H1 (cell line): ENCODE data around the gene RADIL. TPM values are rescaled to one million over a fixed set of nuclear protein-coding genes. Genes with fewer than 3 reads are reported as not detected.

Source experiments
- CTCF ChIA-PET: fragments of 300-600 bp; sonication (Branson Sonifier 250); formaldehyde crosslinking; loops from one replicate; lab custom pipeline; 2021; ENCODE audit not compliant: partially characterized antibody; lab: Charles Lee
- POLR2A ChIA-PET: fragments of 300-600 bp; sonication (Branson Sonifier 250); formaldehyde crosslinking; loops from one replicate; lab custom pipeline; 2021; ENCODE audit warnings: inconsistent platforms; ENCODE audit not compliant: partially characterized antibody; lab: Charles Lee
- DNase-seq, 2 experiments: peaks; one replicate each; pipeline versions ENCODE4 v3.0.0 to v3.0.0-alpha.2; 2010 to 2022; ENCODE audit warnings: low spot score in 2 of 2, low read depth in 1 of 2, mixed read lengths in 1 of 2
- FAIRE-seq: peaks from 2 replicates; lab custom pipeline; 2011; peaks lifted over from hg19 to GRCh38; lab: Jason Lieb, UNC
- H2AFZ ChIP-seq: 2 replicates; pipeline ENCODE4 v1.8.1; 2012; ENCODE audit warnings: low read length, inconsistent platforms
- H2AK5ac ChIP-seq: 2 replicates; pipeline ENCODE4 v1.6.1; 2013; ENCODE audit warnings: low read depth, low read length
- H2BK120ac ChIP-seq: replicated peaks from 2 replicates; pipeline ENCODE3; 2013; ENCODE audit warnings: low read depth, low read length, inconsistent platforms
- H2BK12ac ChIP-seq: 2 replicates; pipeline ENCODE4 v1.6.1; 2013; ENCODE audit warnings: low read depth, low read length
- H2BK15ac ChIP-seq: 2 replicates; pipeline ENCODE4 v1.6.1; 2013; ENCODE audit warnings: low read length
- H2BK20ac ChIP-seq: 2 replicates; pipeline ENCODE4 v1.6.1; 2013; ENCODE audit warnings: low read length
- H2BK5ac ChIP-seq: 2 replicates; pipeline ENCODE4 v1.6.1; 2013; ENCODE audit warnings: low read depth, low read length
- H3K14ac ChIP-seq: 2 replicates; pipeline ENCODE4 v1.6.1; 2013; ENCODE audit warnings: inconsistent platforms; ENCODE audit not compliant: insufficient read length
- H3K18ac ChIP-seq: 2 replicates; pipeline ENCODE4 v1.6.1; 2013; ENCODE audit warnings: low read length; ENCODE audit errors: extremely low read depth
- H3K23ac ChIP-seq: 2 replicates; pipeline ENCODE4 v1.6.1; 2013; ENCODE audit warnings: inconsistent platforms; ENCODE audit not compliant: insufficient read length
- H3K23me2 ChIP-seq: 2 replicates; pipeline ENCODE4 v1.6.1; 2013; ENCODE audit warnings: low read depth, low read length
- H3K27ac ChIP-seq: 2 replicates; pipeline ENCODE4 v1.6.1; 2011; ENCODE audit warnings: low read depth, low read length, inconsistent platforms
- H3K27me3 ChIP-seq, 4 experiments: replicated peaks in 1 of 4; 1 replicate in 1 of 4; 2 replicates in 3 of 4; pipeline versions ENCODE4 v1.6.1 to v1.8.1; 2011 to 2013; ENCODE audit warnings: low read length in 3 of 4, mild to moderate bottlenecking in 3 of 4, inconsistent platforms in 2 of 4, mixed read lengths in 2 of 4, moderate library complexity in 1 of 4; ENCODE audit not compliant: control insufficient read depth in 3 of 4, insufficient read depth in 3 of 4; ENCODE audit errors: extremely low read depth in 1 of 4
- H3K36me3 ChIP-seq, 4 experiments: 2 replicates each; pipeline versions ENCODE4 v1.6.1 to v1.8.1; 2011 to 2013; ENCODE audit warnings: mild to moderate bottlenecking in 4 of 4, low read length in 3 of 4, moderate library complexity in 2 of 4, control low read depth in 1 of 4, inconsistent platforms in 1 of 4; ENCODE audit not compliant: insufficient read depth in 4 of 4, control insufficient read depth in 2 of 4
- H3K4ac ChIP-seq: replicated peaks from 2 replicates; pipeline ENCODE3; 2013; ENCODE audit warnings: low read length, low read depth, mixed read lengths, inconsistent platforms; ENCODE audit not compliant: insufficient read length
- H3K4me1 ChIP-seq, 4 experiments: replicated peaks in 1 of 4; 1 replicate in 1 of 4; 2 replicates in 3 of 4; pipeline versions ENCODE4 v1.6.1 to v1.8.1; 2011 to 2013; ENCODE audit warnings: low read length in 3 of 4, inconsistent platforms in 2 of 4, mixed read lengths in 1 of 4; ENCODE audit not compliant: insufficient read depth in 4 of 4, control insufficient read depth in 3 of 4
- H3K4me2 ChIP-seq, 2 experiments: 2 replicates each; pipeline versions ENCODE4 v1.6.1 to v1.8.1; 2011 to 2013; ENCODE audit warnings: low read depth in 2 of 2, low read length in 2 of 2, control low read depth in 1 of 2, inconsistent platforms in 1 of 2, mild to moderate bottlenecking in 1 of 2; ENCODE audit not compliant: insufficient read depth in 1 of 2
- H3K4me3 ChIP-seq, 4 experiments: fragments of 200-600, 300-600 bp in 1 of 4; sonication (generic), shearing (Covaris generic), sonication (Bioruptor Twin) in 1 of 4; 2 replicates each; pipeline versions ENCODE4 v1.5.1 to v1.8.1; 2011 to 2016; ENCODE audit warnings: low read length in 4 of 4, low read depth in 3 of 4, control low read depth in 2 of 4, inconsistent platforms in 2 of 4, mild to moderate bottlenecking in 2 of 4, mixed read lengths in 1 of 4, moderate library complexity in 1 of 4; ENCODE audit not compliant: insufficient read depth in 2 of 4; ENCODE audit errors: extremely low read depth in 1 of 4
- H3K56ac ChIP-seq: replicated peaks from 2 replicates; pipeline ENCODE3; 2013; ENCODE audit warnings: low read depth, mild to moderate bottlenecking, mixed read lengths, low read length, inconsistent platforms; ENCODE audit not compliant: insufficient read length
- H3K79me1 ChIP-seq: 2 replicates; pipeline ENCODE4 v1.6.1; 2013; ENCODE audit warnings: low read depth, low read length, control low read depth
- H3K79me2 ChIP-seq, 2 experiments: 2 replicates each; pipeline versions ENCODE4 v1.6.1 to v1.8.1; 2012 to 2013; ENCODE audit warnings: low read length in 2 of 2, mild to moderate bottlenecking in 2 of 2, inconsistent platforms in 1 of 2; ENCODE audit not compliant: insufficient read depth in 2 of 2, control insufficient read depth in 1 of 2
- H3K9ac ChIP-seq, 4 experiments: replicated peaks in 1 of 4; 1 replicate in 1 of 4; 2 replicates in 3 of 4; pipeline versions ENCODE4 v1.6.1 to v1.8.1; 2011 to 2013; ENCODE audit warnings: low read depth in 3 of 4, low read length in 3 of 4, control low read depth in 2 of 4, mild to moderate bottlenecking in 2 of 4, moderate library complexity in 2 of 4, inconsistent platforms in 1 of 4; ENCODE audit errors: extremely low read depth in 1 of 4
- H3K9me3 ChIP-seq, 2 experiments: 2 replicates each; pipeline versions ENCODE4 v1.6.1 to v1.8.1; 2012 to 2013; ENCODE audit warnings: mild to moderate bottlenecking in 2 of 2, moderate library complexity in 2 of 2, control low read depth in 1 of 2, inconsistent platforms in 1 of 2, low read depth in 1 of 2, low read length in 1 of 2, mixed read lengths in 1 of 2; ENCODE audit not compliant: insufficient read depth in 2 of 2
- H4K20me1 ChIP-seq, 2 experiments: replicated peaks in 1 of 2; 2 replicates each; pipeline versions ENCODE3 to v1.8.1; 2011 to 2013; ENCODE audit warnings: inconsistent platforms in 2 of 2, low read length in 2 of 2, mild to moderate bottlenecking in 1 of 2; ENCODE audit not compliant: insufficient read depth in 2 of 2, control insufficient read depth in 1 of 2
- H4K5ac ChIP-seq: 2 replicates; pipeline ENCODE4 v1.6.1; 2013; ENCODE audit warnings: low read length, low read depth, mixed read lengths, inconsistent platforms; ENCODE audit not compliant: insufficient read length
- H4K8ac ChIP-seq: 2 replicates; pipeline ENCODE4 v1.8.0; 2013; ENCODE audit warnings: mild to moderate bottlenecking, moderate library complexity, low read length, inconsistent platforms; ENCODE audit not compliant: insufficient read depth; ENCODE audit errors: extremely low read depth
- H4K91ac ChIP-seq: replicated peaks from 2 replicates; pipeline ENCODE3; 2013; ENCODE audit warnings: low read length, mixed read lengths, inconsistent platforms; ENCODE audit not compliant: insufficient read length
- FOSL1 ChIP-seq: IDR thresholded peaks from 2 replicates; pipeline ENCODE4 v1.6.1; 2011; ENCODE audit warnings: mild to moderate bottlenecking, low read depth, low read length, moderate library complexity; ENCODE audit not compliant: insufficient read depth
- KDM5A ChIP-seq: fragments of 200-600 bp; IDR thresholded peaks from 2 replicates; pipeline ENCODE4 v1.7.1; 2012; ENCODE audit warnings: mild to moderate bottlenecking, low read length, inconsistent platforms, mixed read lengths
- TEAD4 ChIP-seq: IDR thresholded peaks from 2 replicates; pipeline ENCODE4 v1.6.1; 2012; ENCODE audit warnings: low read depth, low read length, inconsistent platforms, mixed read lengths
- WGBS, 2 experiments: shearing (Covaris generic) in 1 of 2; methylation state at CpG; one replicate each; pipeline versions ENCODE4 v1.1.6 to v1.1.7; 2013 to 2015; ENCODE audit warnings: low lambda C conversion rate in 2 of 2, mixed read lengths in 2 of 2, inconsistent platforms in 1 of 2, low coverage in 1 of 2, missing lambda C conversion rate in 1 of 2; ENCODE audit not compliant: insufficient replicate concordance in 2 of 2, insufficient coverage in 1 of 2, insufficient read length in 1 of 2; ENCODE audit errors: extremely low coverage in 1 of 2, missing lambda C conversion rate in 1 of 2; 5-methylcytosine and 5-hydroxymethylcytosine counted together
- polyA plus RNA-seq, 7 experiments: library from polyadenylated mRNA; depleted of rRNA in 3 of 7; stranded (reverse) in 5 of 7; unstranded in 2 of 7; fragments of >200 nt in 5 of 7; fragments of 200-250 nt in 2 of 7; gene quantifications; 1 replicate in 5 of 7; 2 replicates in 1 of 7; 4 replicates in 1 of 7; pipeline versions ENCODE4 v1.2.1 to v1.2.3, GENCODE V29; 2011 to 2013; ENCODE audit warnings: missing spikeins in 2 of 7, mixed read lengths in 2 of 7
- total RNA-seq: library from RNA; stranded (reverse); fragmentation: NEBNext Ultra II Directional; extraction: Animal tissue kit (Norgen Biotek cat#: 25700); gene quantifications from 2 replicates; pipeline ENCODE4 v1.2.1, GENCODE V29; 2021

Gene RADIL
- total and polyA plus RNA-seq, 2 of the 8 experiments (the other 6 are each of a cell fraction or from before 2014, with no cell fraction given): 5.0 to 5.4 TPM

- H3K9me3 ChIP-seq: no peaks in the 10 kb centered on the region
- H3K27ac ChIP-seq: no peak overlapping the region
- H2BK15ac ChIP-seq: no peak overlapping the region
- no peak for FAIRE-seq
- H3K36me3 ChIP-seq: peaks cover 3 to 54% (median 9%) of the 10 kb centered on the region in 4 experiments; a peak in 5 of 8 replicates
- H4K8ac ChIP-seq: no peak overlapping the region
- H2BK20ac ChIP-seq: no peak overlapping the region
- POLR2A ChIA-PET: interaction anchor here (1.8 kb wide), 1 partner anchor 13 kb away, joined by 4 read pairs; the partner anchor contains the start of gene AP5Z1
- no peak overlapping the region for H2BK120ac ChIP-seq
- H3K23me2 ChIP-seq: peaks cover 3% of the 10 kb centered on the region; the same call in 1 of the 2 replicates
- H2AFZ ChIP-seq: no peak overlapping the region
- H4K20me1 ChIP-seq: peaks cover 0 to 7% of the 10 kb centered on the region in 2 experiments
- no peak overlapping the region for H3K4ac ChIP-seq
- H3K27me3 ChIP-seq: no peaks in the 10 kb centered on the region
- no peak overlapping the region for H3K23ac ChIP-seq
- H3K4me3 ChIP-seq: no peak overlapping the region
- H2BK5ac ChIP-seq: no peak overlapping the region
- H3K9ac ChIP-seq: no peak overlapping the region
- H3K14ac ChIP-seq: no peak overlapping the region
- H3K4me1 ChIP-seq: no peaks in the 10 kb centered on the region; a peak in 3 of 7 replicates
- H3K79me1 ChIP-seq: no peaks in the 10 kb centered on the region
- CTCF ChIA-PET: interaction anchor here (0.6 to 1.1 kb wide), 2 partner anchors 12 to 580 kb away, joined by 3 read pairs; no protein-coding TSS in a partner anchor
- H3K79me2 ChIP-seq: no peaks in the 10 kb centered on the region
- H2BK12ac ChIP-seq: no peak overlapping the region
- H3K56ac ChIP-seq: no peak overlapping the region
- H4K5ac ChIP-seq: no peak overlapping the region
- no peak overlapping the region for H3K18ac ChIP-seq
- DNase-seq: no peak
- H2AK5ac ChIP-seq: no peak overlapping the region
- no peak overlapping the region for H3K4me2 ChIP-seq
- H4K91ac ChIP-seq: no peak overlapping the region
- 97% methylated on average over 12 of the region's 17 CpGs; no CpG with 5 or more reads in 1 of the 2 experiments for WGBS, 2 experiments
- TF ChIP-seq KDM5A (no peak), TEAD4 (no peak), FOSL1 (no peak)
Measured at GRCh38 chr7:4787541-4787940, 96.0 kb downstream of the RADIL start.
